ENCODE measurements around the gene RPS19BP1.
A peak's percentile ranks its signal among the peaks of the same experiment; 100 is the strongest.
"Not testable (repeated sequence)": the region's sequence is repeated elsewhere in the genome, so short reads cannot be mapped to it uniquely, and the experiment has no call there.

RPS19BP1 gene

GRCh38 chr22:39528681-39529486 lies 3.7 kb downstream of the RPS19BP1 start:
- H3K27ac Mint-ChIP-seq = peak overlapping the region; percentile 88
- H3K27me3 Mint-ChIP-seq = no peaks in the 10 kb centered on the region
- ATAC-seq (ENCODE audit: low read depth) = peak; percentile 30

GRCh38 chr22:39528080-39528661 lies 4.4 kb downstream of the RPS19BP1 start:
- Mint-ChIP-seq H3K4me1 (peaks cover 67% of the 10 kb centered on the region), H3K36me3 (peaks cover 23% of the 10 kb centered on the region), H3K9me3 (no peaks in the 10 kb centered on the region), H3K27ac (peak overlapping the region; percentile 88), H3K27me3 (no peaks in the 10 kb centered on the region), H3K4me3 (peak overlapping the region; percentile 78)
- ATAC-seq (ENCODE audit: low read depth) = no peak
- DNase-seq (ENCODE audit: low spot score in 2 of 2) = no peak

More at GRCh38 chr22:39528681-39529486, 3.7 kb downstream of the RPS19BP1 start:
- peak; percentile 93 to 95 for DNase-seq (ENCODE audit: low spot score in 2 of 2)
- H3K4me1 Mint-ChIP-seq = peaks cover 63% of the 10 kb centered on the region
- peaks cover 20% of the 10 kb centered on the region for H3K36me3 Mint-ChIP-seq
- no peaks in the 10 kb centered on the region for H3K9me3 Mint-ChIP-seq
- H3K4me3 Mint-ChIP-seq = peak overlapping the region; percentile 78

DNA sequence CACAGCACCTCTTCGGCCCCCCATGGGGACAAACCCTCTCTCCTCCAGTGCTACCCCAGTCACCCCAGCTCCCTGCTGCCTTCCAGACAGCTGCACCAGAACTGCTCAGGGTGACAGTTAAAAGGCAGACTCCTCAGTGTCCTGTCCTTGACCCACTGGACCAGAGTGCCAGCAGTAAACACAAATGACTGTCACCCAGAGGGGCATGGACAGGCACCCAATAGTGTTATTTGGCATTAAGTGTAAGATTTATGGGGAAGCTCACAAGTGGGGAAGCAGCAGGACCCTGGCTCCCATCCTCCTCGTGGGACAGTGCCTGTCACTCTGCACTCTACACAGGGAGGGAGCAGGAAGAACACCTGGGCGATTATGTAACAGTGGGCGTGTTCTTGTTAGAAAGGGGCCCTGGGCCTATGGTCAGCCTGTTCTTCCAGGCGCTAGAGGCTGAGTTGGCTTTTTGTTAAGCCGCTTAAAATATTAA lies 5.0 kb downstream of the RPS19BP1 start:
- H3K4me3 Mint-ChIP-seq = peak overlapping the region; percentile 54
- no peaks in the 10 kb centered on the region for H3K9me3 Mint-ChIP-seq
- DNase-seq (ENCODE audit: low spot score in 2 of 2) = no peak
- ATAC-seq (ENCODE audit: low read depth) = no peak
- H3K36me3 Mint-ChIP-seq = peaks cover 23% of the 10 kb centered on the region
- H3K27me3 Mint-ChIP-seq = no peaks in the 10 kb centered on the region
- H3K4me1 Mint-ChIP-seq = peaks cover 73% of the 10 kb centered on the region
- peak overlapping the region; percentile 88 for H3K27ac Mint-ChIP-seq

- H3K4me1 Mint-ChIP-seq = peaks cover 77% of the 10 kb centered on the region
- no peaks in the 10 kb centered on the region for H3K27me3 Mint-ChIP-seq
- no peaks in the 10 kb centered on the region for H3K9me3 Mint-ChIP-seq
- peaks cover 27% of the 10 kb centered on the region for H3K36me3 Mint-ChIP-seq
- ATAC-seq (ENCODE audit: low read depth) (peak; percentile 16), DNase-seq (ENCODE audit: low spot score in 2 of 2) (no peak)
- peak overlapping the region; percentile 12 for H3K4me3 Mint-ChIP-seq
- peak overlapping the region; percentile 88 for H3K27ac Mint-ChIP-seq
Observed at GRCh38 chr22:39526736-39527171, 5.8 kb downstream of the RPS19BP1 start.

DNA sequence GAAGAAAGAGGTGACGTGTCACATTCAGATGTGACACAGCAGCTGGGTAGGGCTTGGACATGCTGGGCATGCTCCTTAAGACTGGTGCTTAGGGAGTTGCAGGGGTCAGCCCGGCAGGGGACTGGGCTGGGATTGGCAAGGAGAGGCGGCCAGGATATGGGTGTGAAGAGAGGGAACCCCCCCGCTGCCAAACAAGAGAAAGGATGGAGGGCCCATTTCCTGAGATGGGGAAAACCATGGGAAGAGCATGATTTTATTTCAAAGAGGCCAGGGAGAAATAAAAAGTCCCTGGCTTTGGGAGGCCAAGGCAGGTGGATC lies 6.9 kb downstream of the RPS19BP1 start:
- H3K4me3 Mint-ChIP-seq = peak overlapping the region; percentile 37
- no peak for DNase-seq (ENCODE audit: low spot score in 2 of 2)
- peaks cover 29% of the 10 kb centered on the region for H3K36me3 Mint-ChIP-seq
- H3K4me1 Mint-ChIP-seq = peaks cover 67% of the 10 kb centered on the region
- peak overlapping the region; percentile 74 for H3K27ac Mint-ChIP-seq
- H3K9me3 Mint-ChIP-seq = no peaks in the 10 kb centered on the region
- ATAC-seq (ENCODE audit: low read depth) = no peak
- no peaks in the 10 kb centered on the region for H3K27me3 Mint-ChIP-seq

DNA sequence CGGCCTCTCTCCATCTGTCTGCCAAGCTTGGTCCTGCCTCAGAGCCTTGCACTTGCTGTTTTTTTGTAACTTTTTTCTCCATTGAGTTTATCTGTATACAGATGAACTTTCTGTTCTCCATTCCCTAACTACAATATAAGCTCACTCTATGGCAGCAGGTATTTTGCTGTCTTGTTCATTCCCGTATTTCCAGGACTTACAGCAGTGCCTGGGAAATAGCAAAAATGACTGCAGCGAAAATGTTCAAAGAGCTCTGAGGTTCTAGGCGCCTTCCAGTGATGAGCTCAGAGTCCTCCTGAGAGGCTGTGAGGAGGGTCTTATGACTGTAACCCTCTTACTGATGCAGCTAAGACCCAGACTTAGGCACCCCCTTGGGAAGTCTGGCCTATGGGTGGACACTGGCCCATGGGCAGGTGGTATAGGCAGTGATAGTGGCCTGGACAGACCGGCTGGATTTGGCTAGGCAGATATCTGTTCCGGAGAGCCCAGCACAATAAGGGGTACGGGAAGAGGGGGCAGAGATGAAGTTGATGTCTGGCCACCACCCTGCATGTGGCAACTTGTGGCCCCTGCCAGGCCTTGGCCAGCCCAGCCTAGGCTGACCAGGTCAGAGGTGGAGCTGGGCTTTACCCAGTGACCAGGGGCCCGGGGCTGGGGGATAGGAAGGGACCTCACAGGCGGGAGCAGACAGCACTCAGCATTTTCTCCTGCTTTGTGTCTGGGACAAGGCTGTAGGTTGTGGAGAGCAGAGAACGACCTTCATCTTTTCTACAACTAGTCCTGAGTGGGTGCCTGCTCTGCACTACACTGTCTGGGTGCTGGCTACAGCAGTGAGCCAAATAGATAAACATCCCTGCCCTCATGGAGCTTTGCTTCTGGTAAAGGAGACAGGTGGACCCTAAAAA lies 7.5 kb downstream of the RPS19BP1 start:
- no peaks in the 10 kb centered on the region for H3K27me3 Mint-ChIP-seq
- peaks cover 28% of the 10 kb centered on the region for H3K36me3 Mint-ChIP-seq
- no peak for ATAC-seq (ENCODE audit: low read depth)
- H3K9me3 Mint-ChIP-seq = no peaks in the 10 kb centered on the region
- no peak for DNase-seq (ENCODE audit: low spot score in 2 of 2)
- peaks cover 63% of the 10 kb centered on the region for H3K4me1 Mint-ChIP-seq
- H3K27ac Mint-ChIP-seq = peak overlapping the region; percentile 74
- H3K4me3 Mint-ChIP-seq = peak overlapping the region; percentile 45

DNA sequence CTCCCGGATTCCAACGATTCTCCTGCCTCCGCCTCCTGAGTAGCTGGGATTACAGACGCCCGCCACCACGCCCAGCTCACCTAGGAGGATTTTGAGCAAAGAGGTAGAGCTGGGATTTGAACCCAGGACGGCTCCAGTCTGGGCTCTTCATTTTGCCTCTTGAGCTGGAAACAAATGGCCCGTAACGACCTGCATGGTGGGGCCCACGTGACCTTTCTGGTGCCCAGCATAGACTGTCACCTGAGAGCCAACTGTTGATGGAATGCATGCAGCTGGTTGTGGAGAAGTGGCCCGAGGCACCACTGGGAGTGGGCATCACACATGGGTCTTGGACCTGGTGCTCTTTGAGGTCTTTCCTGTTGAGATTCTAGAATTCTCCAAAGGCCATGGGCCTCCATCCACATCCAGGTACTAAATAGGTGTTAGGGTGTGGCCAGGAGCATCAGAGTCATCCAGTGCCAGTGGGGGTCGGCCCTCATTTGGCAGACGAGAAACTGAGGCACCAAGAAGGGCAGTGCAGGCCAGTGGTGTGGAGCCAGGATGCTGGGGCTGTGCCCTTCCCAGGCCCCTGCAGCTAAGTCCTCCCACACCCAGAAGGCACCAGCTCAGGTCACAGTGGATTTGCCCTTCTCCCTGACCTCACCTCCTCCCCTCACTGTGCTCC lies 8.3 kb downstream of the RPS19BP1 start:
- H3K4me1 Mint-ChIP-seq = peaks cover 57% of the 10 kb centered on the region
- H3K27me3 Mint-ChIP-seq = no peaks in the 10 kb centered on the region
- DNase-seq (ENCODE audit: low spot score in 2 of 2) (no peak), ATAC-seq (ENCODE audit: low read depth) (no peak)
- H3K27ac Mint-ChIP-seq = peak overlapping the region; percentile 74
- H3K36me3 Mint-ChIP-seq = peaks cover 24% of the 10 kb centered on the region
- H3K4me3 Mint-ChIP-seq = peak overlapping the region; percentile 62
- no peaks in the 10 kb centered on the region for H3K9me3 Mint-ChIP-seq

DNA sequence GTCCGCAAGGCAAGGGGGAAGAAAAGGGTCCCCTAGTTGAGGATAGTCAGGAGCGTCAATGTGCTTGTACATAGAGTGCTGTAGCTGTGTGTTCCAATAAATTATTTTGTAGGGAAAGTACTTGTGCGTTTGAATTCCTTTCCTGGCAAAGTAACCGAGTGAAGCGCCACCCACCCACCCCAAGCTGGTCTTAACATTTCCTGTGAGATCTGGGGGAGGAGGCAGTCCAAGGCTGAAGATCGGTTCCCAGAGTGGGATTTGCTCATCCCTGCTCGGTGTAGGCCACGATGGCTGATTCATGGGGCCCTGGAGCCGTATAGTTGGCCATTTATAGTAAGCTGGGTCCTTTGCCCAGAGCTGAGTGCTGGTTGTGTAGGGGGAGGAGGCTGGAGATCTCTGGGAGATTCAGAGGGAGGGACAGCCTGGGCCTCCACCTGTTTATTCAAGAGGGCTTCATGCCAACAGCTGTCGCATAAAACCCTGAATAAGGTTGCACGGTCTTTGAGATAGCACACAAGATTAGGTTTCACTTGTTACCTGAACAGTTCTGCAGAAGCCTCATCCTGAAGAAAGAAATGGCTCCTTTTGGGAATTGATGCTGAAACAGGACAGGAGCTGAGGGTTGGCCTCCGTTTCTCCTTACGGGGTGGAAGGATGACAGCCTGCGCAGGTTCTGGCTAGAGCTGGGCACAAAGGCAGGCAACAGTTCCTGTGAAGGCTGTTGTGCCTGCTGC lies 9.8 kb downstream of the RPS19BP1 start:
- H3K27me3 Mint-ChIP-seq = no peaks in the 10 kb centered on the region
- H3K4me1 Mint-ChIP-seq = peaks cover 46% of the 10 kb centered on the region
- peak overlapping the region; percentile 91 for H3K4me3 Mint-ChIP-seq
- peak overlapping the region; percentile 93 for H3K27ac Mint-ChIP-seq
- DNase-seq (ENCODE audit: low spot score in 2 of 2) = no peak
- peaks cover 24% of the 10 kb centered on the region for H3K36me3 Mint-ChIP-seq
- no peaks in the 10 kb centered on the region for H3K9me3 Mint-ChIP-seq
- ATAC-seq (ENCODE audit: low read depth) = no peak

DNA sequence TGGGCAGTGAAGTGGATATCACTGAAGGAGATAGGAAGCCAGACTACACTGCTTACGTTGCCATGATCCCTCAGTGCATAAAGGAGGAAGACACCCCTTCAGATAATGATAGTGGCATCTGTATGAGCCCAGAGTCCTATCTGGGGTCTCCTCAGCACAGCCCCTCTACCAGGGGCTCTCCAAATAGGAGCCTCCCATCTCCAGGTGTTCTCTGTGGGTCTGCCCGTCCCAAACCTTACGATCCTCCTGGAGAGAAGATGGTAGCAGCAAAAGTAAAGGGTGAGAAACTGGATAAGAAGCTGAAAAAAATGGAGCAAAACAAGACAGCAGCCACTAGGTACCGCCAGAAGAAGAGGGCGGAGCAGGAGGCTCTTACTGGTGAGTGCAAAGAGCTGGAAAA lies 10.5 kb downstream of the RPS19BP1 start:
- ATAC-seq (ENCODE audit: low read depth); H3K9me3 Mint-ChIP-seq; DNase-seq (ENCODE audit: low spot score in 2 of 2); H3K27me3 Mint-ChIP-seq: not testable (repeated sequence)
- Mint-ChIP-seq H3K27ac (peak overlapping the region; percentile 93), H3K4me3 (peak overlapping the region; percentile 91), H3K36me3 (peaks cover 24% of the 10 kb centered on the region), H3K4me1 (peaks cover 40% of the 10 kb centered on the region)

DNA sequence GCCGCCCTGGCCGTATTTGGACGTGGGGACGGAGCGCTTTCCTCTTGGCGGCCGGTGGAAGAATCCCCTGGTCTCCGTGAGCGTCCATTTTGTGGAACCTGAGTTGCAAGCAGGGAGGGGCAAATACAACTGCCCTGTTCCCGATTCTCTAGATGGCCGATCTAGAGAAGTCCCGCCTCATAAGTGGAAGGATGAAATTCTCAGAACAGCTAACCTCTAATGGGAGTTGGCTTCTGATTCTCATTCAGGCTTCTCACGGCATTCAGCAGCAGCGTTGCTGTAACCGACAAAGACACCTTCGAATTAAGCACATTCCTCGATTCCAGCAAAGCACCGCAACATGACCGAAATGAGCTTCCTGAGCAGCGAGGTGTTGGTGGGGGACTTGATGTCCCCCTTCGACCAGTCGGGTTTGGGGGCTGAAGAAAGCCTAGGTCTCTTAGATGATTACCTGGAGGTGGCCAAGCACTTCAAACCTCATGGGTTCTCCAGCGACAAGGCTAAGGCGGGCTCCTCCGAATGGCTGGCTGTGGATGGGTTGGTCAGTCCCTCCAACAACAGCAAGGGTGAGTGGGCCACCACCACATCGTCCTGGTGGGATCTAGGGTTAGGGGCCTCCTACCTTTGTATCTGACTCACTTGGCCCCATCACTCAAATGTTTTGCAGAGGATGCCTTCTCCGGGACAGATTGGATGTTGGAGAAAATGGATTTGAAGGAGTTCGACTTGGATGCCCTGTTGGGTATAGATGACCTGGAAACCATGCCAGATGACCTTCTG lies 11.3 kb downstream of the RPS19BP1 start:
- not testable (repeated sequence) for DNase-seq (ENCODE audit: low spot score in 2 of 2); H3K9me3 Mint-ChIP-seq; H3K27me3 Mint-ChIP-seq; ATAC-seq (ENCODE audit: low read depth)
- peaks cover 22% of the 10 kb centered on the region for H3K36me3 Mint-ChIP-seq
- H3K4me3 Mint-ChIP-seq = peak overlapping the region; percentile 91
- peaks cover 37% of the 10 kb centered on the region for H3K4me1 Mint-ChIP-seq
- H3K27ac Mint-ChIP-seq = peak overlapping the region; percentile 93

GRCh38 chr22:39520226-39521105 lies 12.1 kb downstream of the RPS19BP1 start, which contains the start of gene ATF4:
Gene ATF4, plus strand, starts transcription at chr22:39520562. Its CDS starts 884 bp downstream, at chr22:39521446.
- peaks cover 36% of the 10 kb centered on the region for H3K4me1 Mint-ChIP-seq
- peak; percentile 94 to 95 for DNase-seq (ENCODE audit: low spot score in 2 of 2)
- H3K4me3 Mint-ChIP-seq = peak within 1 kb of the TSS; percentile 91
- H3K36me3 Mint-ChIP-seq = peaks cover 23% of the 10 kb centered on the region
- H3K27me3 Mint-ChIP-seq = no peaks in the 10 kb centered on the region
- peak within 1 kb of the TSS; percentile 93 for H3K27ac Mint-ChIP-seq
- no peaks in the 10 kb centered on the region for H3K9me3 Mint-ChIP-seq
- ATAC-seq (ENCODE audit: low read depth) = peak; percentile 52

Data from memory B cell (primary cell).